Measurements from ENCODE around the gene SH2D5. TPM values are rescaled to one million over a fixed set of nuclear protein-coding genes. Genes with fewer than 3 reads are reported as not detected.
A peak's percentile ranks its signal among the peaks of the same experiment; 100 is the strongest.

The SH2D5 gene
- total RNA-seq, 1 donor from 2014 or later, result 5.1 TPM

GRCh38 chr1:20684651-20685050, 47.9 kb downstream of the SH2D5 start:
- H3K9me3 Mint-ChIP-seq, result no peaks in the 10 kb centered on the region
- H3K4me3 Mint-ChIP-seq, result no peak overlapping the region
- Histone ChIP-seq H3K27ac (no peak overlapping the region), H3K79me2 (ENCODE audit: low read depth) (no peaks in the 10 kb centered on the region), H3K9ac (no peak overlapping the region), H3K36me3 (no peaks in the 10 kb centered on the region), H3F3A (ENCODE audit: low read depth) (no peaks in the 10 kb centered on the region), H3K27me3 (no peaks in the 10 kb centered on the region), H3K4me3 (no peak overlapping the region), H4K20me1 (ENCODE audit: low read depth) (no peaks in the 10 kb centered on the region), H3K4me2 (no peak overlapping the region), H3K4me1 (no peaks in the 10 kb centered on the region), H2AFZ (replicated peaks) (no peak overlapping the region), H3K9me3 (ENCODE audit: low read depth) (no peaks in the 10 kb centered on the region)
- H3K4me1 Mint-ChIP-seq, result peaks cover 5% of the 10 kb centered on the region
- H3K27ac Mint-ChIP-seq, result no peak overlapping the region
- peaks cover 3% of the 10 kb centered on the region for H3K27me3 Mint-ChIP-seq (ENCODE audit: insufficient read depth, low read depth)
- TF ChIP-seq CTCF (IDR thresholded peaks at IDR 0.05) (no peak), EZH2 (IDR thresholded peaks at IDR 0.05) (no peak)
- no peak for DNase-seq (ENCODE audit: low spot score)
- H3K36me3 Mint-ChIP-seq, result no peaks in the 10 kb centered on the region

DNA sequence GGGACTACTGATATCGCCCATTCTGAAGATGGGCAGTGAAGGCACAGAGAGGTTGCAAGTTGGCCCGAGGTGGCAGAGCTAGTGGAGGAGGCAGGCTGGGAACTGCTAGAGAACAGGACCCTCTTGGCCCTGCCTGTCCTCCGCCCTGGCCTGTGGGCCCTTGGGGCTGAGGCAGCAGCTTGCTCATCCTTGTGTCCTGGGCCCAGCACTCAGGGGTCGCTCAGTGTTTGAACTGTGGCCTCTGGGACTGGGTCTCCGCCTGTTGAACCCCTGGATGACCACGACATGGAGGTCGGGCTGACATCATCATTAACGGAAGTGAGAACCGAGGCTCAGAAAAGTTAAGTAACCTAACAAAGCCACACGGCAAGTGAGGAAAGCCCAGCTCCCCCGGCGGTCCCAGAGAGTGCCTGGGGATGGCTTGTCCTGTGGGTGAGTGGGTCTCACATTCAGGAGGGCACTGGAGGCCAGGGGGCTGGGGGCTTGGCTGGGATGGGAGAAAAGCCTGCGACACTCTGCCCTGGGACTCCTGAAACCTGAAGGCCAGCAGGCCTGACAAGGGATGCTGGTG, 48.4 kb downstream of the SH2D5 start:
- no peaks in the 10 kb centered on the region for H3K36me3 Mint-ChIP-seq
- H3K36me3 ChIP-seq, result no peaks in the 10 kb centered on the region
- H3K27ac ChIP-seq, result no peak overlapping the region
- H3K27me3 Mint-ChIP-seq (ENCODE audit: insufficient read depth, low read depth), result peaks cover 3% of the 10 kb centered on the region
- H3K4me1 ChIP-seq, result no peaks in the 10 kb centered on the region
- no peaks in the 10 kb centered on the region for H3K27me3 ChIP-seq
- no peaks in the 10 kb centered on the region for H3K9me3 ChIP-seq (ENCODE audit: low read depth)
- TF ChIP-seq EZH2phosphoT487 (IDR thresholded peaks at IDR 0.05) (no peak), EZH2 (IDR thresholded peaks at IDR 0.05) (no peak), CTCF (IDR thresholded peaks at IDR 0.05) (no peak)
- H3K9ac ChIP-seq, result no peak overlapping the region
- H2AFZ ChIP-seq (replicated peaks), result no peak overlapping the region
- H3F3A ChIP-seq (ENCODE audit: low read depth), result no peaks in the 10 kb centered on the region
- peak overlapping the region; percentile 90 for H3K27ac Mint-ChIP-seq
- H3K4me3 Mint-ChIP-seq, result no peak overlapping the region
- no peaks in the 10 kb centered on the region for H3K79me2 ChIP-seq (ENCODE audit: low read depth)
- no peaks in the 10 kb centered on the region for H4K20me1 ChIP-seq (ENCODE audit: low read depth)
- no peaks in the 10 kb centered on the region for H3K9me3 Mint-ChIP-seq
- DNase-seq (ENCODE audit: low spot score), result no peak
- H3K4me1 Mint-ChIP-seq, result peaks cover 5% of the 10 kb centered on the region
- H3K4me3 ChIP-seq, result no peak overlapping the region
- no peak overlapping the region for H3K4me2 ChIP-seq

DNA sequence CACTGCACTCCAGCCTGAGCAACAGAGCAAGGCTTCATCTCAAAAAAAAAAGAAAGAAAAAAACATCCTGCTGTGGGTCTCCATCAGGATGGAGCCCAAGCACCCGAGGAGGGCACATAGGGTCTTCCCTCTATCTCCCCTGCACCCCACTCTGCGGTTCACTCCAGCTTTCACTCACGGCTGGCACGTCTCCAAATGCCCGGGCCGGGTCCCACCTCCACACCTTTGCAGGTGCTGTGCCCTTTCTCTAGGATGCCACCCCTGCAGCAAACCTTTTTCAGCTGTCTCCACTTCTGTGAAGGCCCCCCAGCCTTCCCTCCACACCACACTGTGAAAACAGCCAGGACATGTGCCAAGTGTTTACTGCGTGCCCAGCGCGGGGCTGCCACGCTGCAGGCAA, 48.9 kb downstream of the SH2D5 start:
- H3K4me2 ChIP-seq, result no peak overlapping the region
- H3K4me3 ChIP-seq, result no peak overlapping the region
- no peaks in the 10 kb centered on the region for H3K36me3 Mint-ChIP-seq
- no peak for DNase-seq (ENCODE audit: low spot score)
- no peak overlapping the region for H3K27ac ChIP-seq
- H3K27me3 Mint-ChIP-seq (ENCODE audit: insufficient read depth, low read depth), result peaks cover 3% of the 10 kb centered on the region
- no peak overlapping the region for H2AFZ ChIP-seq (replicated peaks)
- no peaks in the 10 kb centered on the region for H3F3A ChIP-seq (ENCODE audit: low read depth)
- no peaks in the 10 kb centered on the region for H3K4me1 ChIP-seq
- TF ChIP-seq EZH2phosphoT487 (IDR thresholded peaks at IDR 0.05) (no peak), EZH2 (IDR thresholded peaks at IDR 0.05) (no peak), CTCF (IDR thresholded peaks at IDR 0.05) (no peak)
- H3K27ac Mint-ChIP-seq, result no peak overlapping the region
- H3K4me3 Mint-ChIP-seq, result no peak overlapping the region
- no peaks in the 10 kb centered on the region for H3K79me2 ChIP-seq (ENCODE audit: low read depth)
- no peaks in the 10 kb centered on the region for H3K9me3 Mint-ChIP-seq
- no peak overlapping the region for H3K9ac ChIP-seq
- H3K9me3 ChIP-seq (ENCODE audit: low read depth), result no peaks in the 10 kb centered on the region
- H3K36me3 ChIP-seq, result no peaks in the 10 kb centered on the region
- no peaks in the 10 kb centered on the region for H4K20me1 ChIP-seq (ENCODE audit: low read depth)
- no peaks in the 10 kb centered on the region for H3K27me3 ChIP-seq
- peaks cover 5% of the 10 kb centered on the region for H3K4me1 Mint-ChIP-seq
